Esophagus squamous epithelium (tissue), 5 donors: ENCODE data around the gene PHACTR2. TPM values are rescaled to one million over a fixed set of nuclear protein-coding genes. Genes with fewer than 3 reads are reported as not detected.

Source experiments
- DNase-seq: peaks from one replicate; lab custom pipeline; 2025; lab: John Stamatoyannopoulos, UW
- H3K27ac ChIP-seq, 4 donors: fragments of 200-600 bp; sonication (generic); one replicate each; pipeline ENCODE4 v1.5.1; 2016 to 2019; ENCODE audit warnings: mild to moderate bottlenecking in 1 of 4
- H3K27me3 ChIP-seq, 4 donors: fragments of 200-600 bp; sonication (generic); 1 replicate in 3 of 4; 2 replicates in 1 of 4; pipeline versions ENCODE4 v1.5.1 to v1.6.0; 2017 to 2021; ENCODE audit warnings: antibody characterized with exemption in 1 of 4
- H3K36me3 ChIP-seq, 3 donors: fragments of 200-600 bp; sonication (generic); one replicate each; pipeline ENCODE4 v1.5.1; 2016 to 2019
- H3K4me1 ChIP-seq, 3 donors: fragments of 200-600 bp; sonication (generic); one replicate each; pipeline ENCODE4 v1.5.1; 2017 to 2019
- H3K4me3 ChIP-seq, 4 donors: fragments of 200-600 bp; sonication (generic); 1 replicate in 3 of 4; 2 replicates in 1 of 4; pipeline ENCODE4 v1.5.1; 2016 to 2019; ENCODE audit warnings: mild to moderate bottlenecking in 2 of 4, moderate library complexity in 1 of 4
- H3K9me3 ChIP-seq, 3 donors: fragments of 200-600 bp; sonication (generic); one replicate each; pipeline ENCODE4 v1.5.1; 2016 to 2019
- POLR2A ChIP-seq, 4 donors: fragments of 450-650 bp; IDR thresholded peaks; one replicate each; pipeline ENCODE4 v1.6.1; 2017; ENCODE audit warnings: antibody characterized with exemption in 4 of 4, mild to moderate bottlenecking in 4 of 4, moderate library complexity in 3 of 4
- WGBS, 2 donors: methylation state at CpG; one replicate each; pipeline ENCODE4 v1.1.5; 2018; 5-methylcytosine and 5-hydroxymethylcytosine counted together
- intact Hi-C: fragments of 100-400 bp; cut with DNase I; formaldehyde crosslinking; loops from one replicate; pipeline ENCODE4 v1.15.0; 2022
- total RNA-seq, 4 donors: library from RNA; depleted of rRNA; stranded (reverse); fragments of >200 nt; gene quantifications; one replicate each; pipeline ENCODE4 v1.1.0, GENCODE V29; 2016
- TF ChIP-seq, protein P1 (sequence below), 6 experiments: fragments of 450-650 bp in 4 of 6; fragments of 200-600 bp in 2 of 6; sonication (generic) in 2 of 6; IDR thresholded peaks; one replicate each; pipeline ENCODE4 v1.5.1; 2016 to 2019; ENCODE audit warnings: antibody characterized with exemption in 6 of 6, mild to moderate bottlenecking in 4 of 6, moderate library complexity in 4 of 6
- donor health status: DM: yes; HTN: yes; CAD: no.

The PHACTR2 gene
- total RNA-seq, 4 donors from 2014 or later, result 25.1 to 76.9 (median 45.1) TPM

DNA sequence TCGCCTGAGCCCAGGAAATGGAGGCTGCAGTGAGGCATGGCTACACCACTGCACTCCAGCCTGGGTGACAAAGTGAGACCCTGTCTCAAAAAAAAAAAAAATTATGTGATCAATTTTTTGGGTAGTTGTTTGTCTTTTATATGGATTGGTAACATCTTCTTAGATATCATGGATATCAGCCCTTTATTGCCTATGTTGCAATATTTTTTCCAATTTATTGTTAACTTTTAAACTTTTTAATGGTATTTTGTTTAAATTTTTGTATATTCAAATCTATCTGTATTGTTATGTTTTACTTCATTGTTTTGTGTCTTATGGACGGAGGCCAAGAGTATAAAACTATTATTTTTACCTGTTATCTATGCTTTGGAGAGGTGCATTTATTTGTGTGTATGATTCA is 133.0 kb downstream of the PHACTR2 start:
- no peak for DNase-seq
- H3K36me3 ChIP-seq, result peaks cover 0 to 41% (median 0%) of the 10 kb centered on the region in 3 donors
- WGBS, 2 donors, result 86 to 100% methylated on average over 2 of the region's 2 CpGs
- no peak for TF ChIP-seq POLR2A (IDR thresholded peaks at IDR 0.05)
- no peaks in the 10 kb centered on the region for H3K9me3 ChIP-seq
- intact Hi-C loops, result no loop called here
- no peaks in the 10 kb centered on the region for H3K4me1 ChIP-seq
- no peaks in the 10 kb centered on the region for H3K27me3 ChIP-seq
- no peak overlapping the region for H3K4me3 ChIP-seq
- no peak overlapping the region for H3K27ac ChIP-seq

DNA sequence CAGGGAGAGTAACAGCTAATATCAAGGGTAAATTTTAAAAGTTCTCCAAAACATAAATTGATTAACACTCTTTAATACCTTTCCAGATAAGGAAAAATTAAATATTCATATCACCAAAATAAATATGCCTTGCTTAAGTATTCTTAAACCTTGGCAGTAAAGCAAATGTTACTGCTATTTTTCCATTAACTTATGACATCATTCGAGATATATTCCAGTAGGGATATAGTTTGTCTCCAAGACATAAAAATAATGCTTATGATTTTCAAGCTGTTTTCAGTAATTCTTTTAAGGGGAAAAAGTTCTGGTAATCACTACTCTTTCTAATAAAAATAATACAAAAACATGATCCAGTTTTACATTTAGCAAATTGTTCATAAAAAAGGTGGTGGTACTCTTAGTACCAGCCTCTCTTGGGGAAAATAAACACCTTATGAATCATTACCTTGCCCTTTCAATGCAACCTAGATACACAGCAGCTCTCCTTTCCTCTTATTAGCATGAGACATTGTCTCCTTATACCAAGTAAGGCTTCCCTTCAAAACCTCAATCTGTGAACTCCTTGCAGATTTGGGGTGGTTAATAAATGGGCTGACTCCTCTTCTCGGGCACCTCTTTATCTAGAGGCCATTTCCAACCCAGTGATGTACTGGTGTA is 133.9 kb downstream of the PHACTR2 start:
- Histone ChIP-seq H3K36me3 (peaks cover 0 to 43% (median 0%) of the 10 kb centered on the region in 3 donors), H3K27ac (no peak overlapping the region), H3K4me3 (no peak overlapping the region), H3K27me3 (no peaks in the 10 kb centered on the region), H3K4me1 (no peaks in the 10 kb centered on the region), H3K9me3 (no peaks in the 10 kb centered on the region)
- TF ChIP-seq, protein P1, sequence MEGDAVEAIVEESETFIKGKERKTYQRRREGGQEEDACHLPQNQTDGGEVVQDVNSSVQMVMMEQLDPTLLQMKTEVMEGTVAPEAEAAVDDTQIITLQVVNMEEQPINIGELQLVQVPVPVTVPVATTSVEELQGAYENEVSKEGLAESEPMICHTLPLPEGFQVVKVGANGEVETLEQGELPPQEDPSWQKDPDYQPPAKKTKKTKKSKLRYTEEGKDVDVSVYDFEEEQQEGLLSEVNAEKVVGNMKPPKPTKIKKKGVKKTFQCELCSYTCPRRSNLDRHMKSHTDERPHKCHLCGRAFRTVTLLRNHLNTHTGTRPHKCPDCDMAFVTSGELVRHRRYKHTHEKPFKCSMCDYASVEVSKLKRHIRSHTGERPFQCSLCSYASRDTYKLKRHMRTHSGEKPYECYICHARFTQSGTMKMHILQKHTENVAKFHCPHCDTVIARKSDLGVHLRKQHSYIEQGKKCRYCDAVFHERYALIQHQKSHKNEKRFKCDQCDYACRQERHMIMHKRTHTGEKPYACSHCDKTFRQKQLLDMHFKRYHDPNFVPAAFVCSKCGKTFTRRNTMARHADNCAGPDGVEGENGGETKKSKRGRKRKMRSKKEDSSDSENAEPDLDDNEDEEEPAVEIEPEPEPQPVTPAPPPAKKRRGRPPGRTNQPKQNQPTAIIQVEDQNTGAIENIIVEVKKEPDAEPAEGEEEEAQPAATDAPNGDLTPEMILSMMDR (IDR thresholded peaks at IDR 0.05), result no peak
- intact Hi-C loops, result no loop called here
- DNase-seq, result no peak
- WGBS, 2 donors, result 81 to 82% methylated on average over 2 of the region's 2 CpGs

DNA sequence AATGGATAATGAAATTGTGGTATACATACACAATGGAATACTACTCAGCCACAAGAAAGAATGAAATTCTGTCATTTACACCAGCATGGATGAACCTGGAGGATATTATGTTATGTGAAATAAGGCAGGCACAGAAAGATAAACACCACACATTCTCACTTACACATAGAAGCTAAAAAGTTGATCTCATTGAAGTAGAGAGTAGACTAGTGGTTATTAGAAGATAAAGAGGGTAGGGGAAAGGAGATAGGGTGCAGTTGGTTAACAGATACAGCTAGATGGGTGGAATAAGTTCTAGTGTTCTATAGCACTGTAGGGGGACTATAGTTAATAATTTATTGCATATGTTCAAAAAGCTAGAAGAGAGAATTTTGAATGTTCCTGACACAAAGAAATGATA is 139.9 kb downstream of the PHACTR2 start:
- H3K27me3 ChIP-seq, result no peaks in the 10 kb centered on the region
- no peaks in the 10 kb centered on the region for H3K4me1 ChIP-seq
- intact Hi-C loops, result no loop called here
- no peak for TF ChIP-seq POLR2A (IDR thresholded peaks at IDR 0.05)
- TF ChIP-seq, protein P1 (IDR thresholded peaks at IDR 0.05), result no peak
- DNase-seq, result no peak
- H3K9me3 ChIP-seq, result no peaks in the 10 kb centered on the region
- no peak overlapping the region for H3K27ac ChIP-seq
- no peak overlapping the region for H3K4me3 ChIP-seq
- peaks cover 0 to 35% (median 0%) of the 10 kb centered on the region in 3 donors for H3K36me3 ChIP-seq

DNA sequence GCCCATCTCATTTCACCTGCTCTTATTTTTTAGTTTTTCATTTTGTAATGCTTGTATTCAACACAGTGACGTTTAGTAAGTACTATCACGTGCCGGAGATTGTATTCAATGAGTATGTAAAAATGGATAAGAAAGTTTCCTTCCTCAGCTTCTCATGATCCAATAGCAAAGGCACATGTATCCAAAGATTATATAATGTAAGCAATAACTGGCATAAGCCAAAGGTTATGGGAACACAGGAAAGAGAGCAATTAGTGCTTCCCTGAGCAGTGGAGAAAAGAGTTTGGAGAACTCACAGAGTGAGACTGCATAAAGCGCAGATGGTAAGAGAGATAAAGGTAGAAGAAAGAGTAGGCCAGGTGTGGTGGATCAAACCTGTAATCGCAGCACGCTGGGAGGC is 143.6 kb downstream of the PHACTR2 start:
- H3K27me3 ChIP-seq, result no peaks in the 10 kb centered on the region
- WGBS, 2 donors, result 81 to 84% methylated on average over 6 of the region's 6 CpGs
- TF ChIP-seq, protein P1 (IDR thresholded peaks at IDR 0.05), result no peak
- TF ChIP-seq POLR2A (IDR thresholded peaks at IDR 0.05), result no peak
- H3K36me3 ChIP-seq, result peaks cover 0 to 58% (median 0%) of the 10 kb centered on the region in 3 donors
- intact Hi-C loops, result no loop called here
- H3K4me1 ChIP-seq, result no peaks in the 10 kb centered on the region
- no peaks in the 10 kb centered on the region for H3K9me3 ChIP-seq
- no peak overlapping the region for H3K4me3 ChIP-seq
- no peak for DNase-seq
- no peak overlapping the region for H3K27ac ChIP-seq

DNA sequence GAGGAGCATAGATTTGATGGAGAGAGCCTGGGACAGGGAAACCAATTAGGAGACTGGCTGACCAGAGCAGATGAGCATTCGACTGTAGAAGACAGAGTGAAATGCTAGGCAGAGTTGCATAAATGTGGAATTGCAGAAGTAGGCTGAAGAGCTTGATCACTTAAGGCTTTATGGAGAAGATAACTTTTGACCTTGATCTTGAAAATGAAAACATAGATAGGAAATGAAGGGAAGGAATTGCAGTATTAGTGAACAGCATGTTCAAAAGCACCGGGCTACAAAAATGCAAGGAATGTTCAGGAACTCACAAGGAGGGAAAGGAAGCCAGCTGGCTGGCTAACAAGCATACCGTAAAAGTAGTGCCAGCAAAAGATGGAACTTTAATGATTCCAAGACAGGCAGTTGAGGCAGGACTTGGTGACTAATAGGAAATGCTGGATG is 144.8 kb downstream of the PHACTR2 start:
- no peaks in the 10 kb centered on the region for H3K4me1 ChIP-seq
- no peak for TF ChIP-seq POLR2A (IDR thresholded peaks at IDR 0.05)
- TF ChIP-seq, protein P1 (IDR thresholded peaks at IDR 0.05), result no peak
- H3K27me3 ChIP-seq, result no peaks in the 10 kb centered on the region
- no peak overlapping the region for H3K27ac ChIP-seq
- intact Hi-C loops, result no loop called here
- peaks cover 0 to 47% (median 0%) of the 10 kb centered on the region in 3 donors for H3K36me3 ChIP-seq
- WGBS, 2 donors, result 36 to 38% methylated on average over 3 of the region's 3 CpGs
- H3K9me3 ChIP-seq, result no peaks in the 10 kb centered on the region
- DNase-seq, result no peak
- H3K4me3 ChIP-seq, result no peak overlapping the region
